Body of pancreas (tissue), 4 donors: ENCODE measurements around the gene ANTXR1. TPM values are rescaled to one million over a fixed set of nuclear protein-coding genes. Genes with fewer than 3 reads are reported as not detected.
A peak's percentile ranks its signal among the peaks of the same experiment; 100 is the strongest.

Source experiments
- ATAC-seq: fragments of 150-250 bp; one replicate; pipeline ENCODE4 v1.9.1; 2016
- DNase-seq, 4 donors: peaks; one replicate each; pipeline ENCODE4 v3.0.0-alpha.2; 2019
- H3K27ac ChIP-seq, 4 donors: fragments of 200-600 bp; sonication (generic); 1 replicate in 3 of 4; 2 replicates in 1 of 4; pipeline versions ENCODE4 v1.5.1 to v1.6.1; 2016 to 2019; ENCODE audit warnings: mild to moderate bottlenecking in 1 of 4, mixed read lengths in 1 of 4, moderate library complexity in 1 of 4
- H3K27me3 ChIP-seq, 2 donors: fragments of 200-600 bp; sonication (generic); one replicate each; pipeline ENCODE4 v1.6.0; 2016; ENCODE audit warnings: mild to moderate bottlenecking in 1 of 2
- H3K36me3 ChIP-seq, 2 donors: fragments of 200-600 bp; sonication (generic); replicated peaks in 1 of 2; 2 replicates each; pipeline ENCODE4 v1.5.1; 2016; ENCODE audit warnings: low read depth in 2 of 2; ENCODE audit not compliant: insufficient read depth in 1 of 2
- H3K4me1 ChIP-seq: fragments of 200-600 bp; sonication (generic); one replicate; pipeline ENCODE4 v1.6.0; 2016
- H3K4me3 ChIP-seq, 2 donors: fragments of 200-600 bp; sonication (generic); 1 replicate in 1 of 2; 2 replicates in 1 of 2; pipeline ENCODE4 v1.5.1; 2016 to 2019
- H3K9me3 ChIP-seq, 3 donors: fragments of 200-600 bp; sonication (generic); 1 replicate in 2 of 3; 2 replicates in 1 of 3; pipeline ENCODE4 v1.5.1; 2016
- POLR2A ChIP-seq, 3 donors: fragments of 450-650 bp; IDR thresholded peaks; one replicate each; pipeline ENCODE4 v1.6.1; 2016; ENCODE audit warnings: antibody characterized with exemption in 3 of 3, mild to moderate bottlenecking in 2 of 3
- WGBS, 2 donors: methylation state at CpG; one replicate each; pipeline ENCODE4 v1.1.5; 2017; 5-methylcytosine and 5-hydroxymethylcytosine counted together
- intact Hi-C: fragments of 100-400 bp; cut with DNase I; formaldehyde crosslinking; loops from one replicate; pipeline ENCODE4 v1.15.1; 2023
- total RNA-seq, 2 donors: library from RNA; depleted of rRNA; stranded (reverse); fragments of >200 nt; gene quantifications; one replicate each; pipeline ENCODE4 v1.1.0, GENCODE V29; 2016
- TF ChIP-seq, protein P1 (sequence below), 7 experiments: fragments of 450-650 bp in 4 of 7; fragments of 200-600 bp in 3 of 7; sonication (generic) in 3 of 7; IDR thresholded peaks; one replicate each; pipeline ENCODE4 v1.5.1; 2016 to 2019; ENCODE audit warnings: antibody characterized with exemption in 7 of 7

ANTXR1 gene
- total RNA-seq, 2 donors from 2014 or later, result 9.3 to 11.2 TPM

- H3K4me1 ChIP-seq, result no peaks in the 10 kb centered on the region
- 50 to 62% methylated on average over 1 of the region's 1 CpG for WGBS, 2 donors
- no peaks in the 10 kb centered on the region for H3K27me3 ChIP-seq
- ATAC-seq (no peak), DNase-seq (no peak)
- no peak overlapping the region for H3K4me3 ChIP-seq
- H3K36me3 ChIP-seq, result no peaks in the 10 kb centered on the region
- no peak overlapping the region for H3K27ac ChIP-seq
- H3K9me3 ChIP-seq, result no peaks in the 10 kb centered on the region
- no peak for TF ChIP-seq POLR2A (IDR thresholded peaks at IDR 0.05)
- TF ChIP-seq, protein P1, sequence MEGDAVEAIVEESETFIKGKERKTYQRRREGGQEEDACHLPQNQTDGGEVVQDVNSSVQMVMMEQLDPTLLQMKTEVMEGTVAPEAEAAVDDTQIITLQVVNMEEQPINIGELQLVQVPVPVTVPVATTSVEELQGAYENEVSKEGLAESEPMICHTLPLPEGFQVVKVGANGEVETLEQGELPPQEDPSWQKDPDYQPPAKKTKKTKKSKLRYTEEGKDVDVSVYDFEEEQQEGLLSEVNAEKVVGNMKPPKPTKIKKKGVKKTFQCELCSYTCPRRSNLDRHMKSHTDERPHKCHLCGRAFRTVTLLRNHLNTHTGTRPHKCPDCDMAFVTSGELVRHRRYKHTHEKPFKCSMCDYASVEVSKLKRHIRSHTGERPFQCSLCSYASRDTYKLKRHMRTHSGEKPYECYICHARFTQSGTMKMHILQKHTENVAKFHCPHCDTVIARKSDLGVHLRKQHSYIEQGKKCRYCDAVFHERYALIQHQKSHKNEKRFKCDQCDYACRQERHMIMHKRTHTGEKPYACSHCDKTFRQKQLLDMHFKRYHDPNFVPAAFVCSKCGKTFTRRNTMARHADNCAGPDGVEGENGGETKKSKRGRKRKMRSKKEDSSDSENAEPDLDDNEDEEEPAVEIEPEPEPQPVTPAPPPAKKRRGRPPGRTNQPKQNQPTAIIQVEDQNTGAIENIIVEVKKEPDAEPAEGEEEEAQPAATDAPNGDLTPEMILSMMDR (IDR thresholded peaks at IDR 0.05), result no peak
- intact Hi-C loops, result loop anchor here (5.0 kb wide), 1 partner anchor 264 kb away; no protein-coding TSS in a partner anchor
Measured at GRCh38 chr2:69033461-69034095, 20.6 kb downstream of the ANTXR1 start.

DNA sequence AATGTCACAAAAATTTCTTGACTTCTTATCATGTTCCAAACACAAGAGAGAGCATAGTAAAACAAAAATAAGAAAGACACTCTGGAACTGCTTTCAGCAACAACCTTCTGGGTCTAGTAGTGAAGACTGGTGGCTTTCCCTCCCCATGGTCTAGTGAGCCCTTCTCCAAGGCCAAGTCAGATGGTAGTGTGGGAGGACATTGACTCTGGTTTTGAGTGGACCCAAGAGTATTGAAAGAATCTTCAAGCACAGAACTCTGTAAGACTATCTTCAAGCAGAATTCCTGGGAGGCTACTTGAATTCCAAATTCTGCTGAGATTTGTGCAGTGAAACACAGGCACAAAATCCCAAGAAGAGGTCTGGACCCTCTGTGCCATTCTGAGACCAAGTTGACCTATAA is 21.1 kb downstream of the ANTXR1 start:
- DNase-seq, result no peak
- no peaks in the 10 kb centered on the region for H3K4me1 ChIP-seq
- no peak overlapping the region for H3K27ac ChIP-seq
- ATAC-seq, result no peak
- TF ChIP-seq POLR2A (IDR thresholded peaks at IDR 0.05), result no peak
- TF ChIP-seq, protein P1 (IDR thresholded peaks at IDR 0.05), result no peak
- no peak overlapping the region for H3K4me3 ChIP-seq
- H3K36me3 ChIP-seq, result no peaks in the 10 kb centered on the region
- intact Hi-C loops, result loop anchor here (5.0 kb wide), 1 partner anchor 263 kb away; no protein-coding TSS in a partner anchor
- no peaks in the 10 kb centered on the region for H3K9me3 ChIP-seq
- H3K27me3 ChIP-seq, result no peaks in the 10 kb centered on the region

- ATAC-seq (no peak), DNase-seq (no peak)
- TF ChIP-seq, protein P1 (IDR thresholded peaks at IDR 0.05), result no peak
- no peak for TF ChIP-seq POLR2A (IDR thresholded peaks at IDR 0.05)
- no peaks in the 10 kb centered on the region for H3K36me3 ChIP-seq
- no peak overlapping the region for H3K27ac ChIP-seq
- H3K27me3 ChIP-seq, result no peaks in the 10 kb centered on the region
- no peak overlapping the region for H3K4me3 ChIP-seq
- no peaks in the 10 kb centered on the region for H3K9me3 ChIP-seq
- 78 to 87% methylated on average over 3 of the region's 3 CpGs for WGBS, 2 donors
- H3K4me1 ChIP-seq, result no peaks in the 10 kb centered on the region
- intact Hi-C loops, result loop anchor here (5.0 kb wide), 1 partner anchor 262 kb away; no protein-coding TSS in a partner anchor
Measured at GRCh38 chr2:69034845-69035244, 21.9 kb downstream of the ANTXR1 start.

DNA sequence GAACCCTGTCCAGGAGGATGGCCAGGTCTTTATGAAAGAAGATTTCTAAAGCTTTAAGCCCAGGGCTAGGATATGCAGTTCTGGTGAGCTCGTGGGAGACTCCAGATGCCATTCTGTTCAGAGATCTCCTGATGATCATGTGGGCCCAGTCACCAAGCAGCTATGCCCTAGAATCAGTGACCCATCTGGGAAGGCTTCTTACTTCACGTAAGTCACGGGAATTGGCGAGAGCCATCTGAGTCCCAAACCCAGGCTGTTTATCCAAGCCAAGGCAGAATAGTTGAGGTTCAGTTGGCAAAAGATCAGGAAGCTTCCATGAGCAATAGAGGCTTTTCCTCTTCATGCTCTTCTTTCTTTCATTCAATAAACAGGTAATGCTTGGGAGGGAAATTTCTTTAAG is 23.9 kb downstream of the ANTXR1 start:
- TF ChIP-seq, protein P1 (IDR thresholded peaks at IDR 0.05), result no peak
- H3K36me3 ChIP-seq, result no peaks in the 10 kb centered on the region
- no peak overlapping the region for H3K27ac ChIP-seq
- DNase-seq, result no peak
- WGBS, 2 donors, result 81% methylated on average over 4 of the region's 4 CpGs; no CpG with 5 or more reads in 1 of the 2 donors
- H3K9me3 ChIP-seq, result no peaks in the 10 kb centered on the region
- H3K4me3 ChIP-seq, result no peak overlapping the region
- H3K27me3 ChIP-seq, result no peaks in the 10 kb centered on the region
- intact Hi-C loops, result no loop called here
- ATAC-seq, result no peak
- H3K4me1 ChIP-seq, result no peaks in the 10 kb centered on the region

GRCh38 chr2:69041214-69041613 is 28.2 kb downstream of the ANTXR1 start:
- Histone ChIP-seq H3K36me3 (no peaks in the 10 kb centered on the region), H3K4me1 (peaks cover 5% of the 10 kb centered on the region), H3K27me3 (no peaks in the 10 kb centered on the region), H3K9me3 (no peaks in the 10 kb centered on the region), H3K4me3 (no peak overlapping the region), H3K27ac (no peak overlapping the region)
- DNase-seq (peak in 1 of 4 donors; percentile 5), ATAC-seq (no peak)
- TF ChIP-seq POLR2A (IDR thresholded peaks at IDR 0.05), result no peak
- TF ChIP-seq, protein P1 (IDR thresholded peaks at IDR 0.05), result no peak
- WGBS, 2 donors, result 82 to 90% methylated on average over 4 of the region's 4 CpGs
- intact Hi-C loops, result no loop called here
